Activated T-helper 1 cell treated with anti-CD3 and anti-CD28 coated beads, Interleukin-2, amount 50 U/mL, for 16 hours (primary cell): Measurements from ENCODE around the gene PC.

Experiments
- DNase-seq, 2 donors: peaks; one replicate each; pipeline ENCODE4 v3.0.0-alpha.2; 2020; ENCODE audit warnings: low read depth in 1 of 2, low spot score in 1 of 2

PC gene

DNA sequence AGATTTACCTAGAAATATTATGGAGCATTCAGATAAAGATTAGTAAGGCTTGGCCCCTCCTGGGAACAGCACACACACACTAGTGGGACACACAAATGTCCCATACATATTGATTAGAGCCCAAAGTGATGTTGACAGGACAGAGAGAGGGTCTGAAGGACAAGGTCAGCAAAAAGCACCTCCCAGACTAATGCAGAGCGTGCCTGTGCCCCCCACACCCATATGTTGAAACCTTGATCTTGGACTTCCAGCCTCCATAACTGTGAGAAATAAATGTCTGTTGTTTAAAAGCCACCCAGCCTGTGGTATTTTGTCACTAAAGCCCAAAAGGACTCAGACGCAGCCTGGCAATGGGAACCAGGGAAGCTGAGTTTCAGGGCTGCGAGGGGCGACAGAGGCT, 73.7 kb downstream of the PC start:
- no peak for DNase-seq

DNA sequence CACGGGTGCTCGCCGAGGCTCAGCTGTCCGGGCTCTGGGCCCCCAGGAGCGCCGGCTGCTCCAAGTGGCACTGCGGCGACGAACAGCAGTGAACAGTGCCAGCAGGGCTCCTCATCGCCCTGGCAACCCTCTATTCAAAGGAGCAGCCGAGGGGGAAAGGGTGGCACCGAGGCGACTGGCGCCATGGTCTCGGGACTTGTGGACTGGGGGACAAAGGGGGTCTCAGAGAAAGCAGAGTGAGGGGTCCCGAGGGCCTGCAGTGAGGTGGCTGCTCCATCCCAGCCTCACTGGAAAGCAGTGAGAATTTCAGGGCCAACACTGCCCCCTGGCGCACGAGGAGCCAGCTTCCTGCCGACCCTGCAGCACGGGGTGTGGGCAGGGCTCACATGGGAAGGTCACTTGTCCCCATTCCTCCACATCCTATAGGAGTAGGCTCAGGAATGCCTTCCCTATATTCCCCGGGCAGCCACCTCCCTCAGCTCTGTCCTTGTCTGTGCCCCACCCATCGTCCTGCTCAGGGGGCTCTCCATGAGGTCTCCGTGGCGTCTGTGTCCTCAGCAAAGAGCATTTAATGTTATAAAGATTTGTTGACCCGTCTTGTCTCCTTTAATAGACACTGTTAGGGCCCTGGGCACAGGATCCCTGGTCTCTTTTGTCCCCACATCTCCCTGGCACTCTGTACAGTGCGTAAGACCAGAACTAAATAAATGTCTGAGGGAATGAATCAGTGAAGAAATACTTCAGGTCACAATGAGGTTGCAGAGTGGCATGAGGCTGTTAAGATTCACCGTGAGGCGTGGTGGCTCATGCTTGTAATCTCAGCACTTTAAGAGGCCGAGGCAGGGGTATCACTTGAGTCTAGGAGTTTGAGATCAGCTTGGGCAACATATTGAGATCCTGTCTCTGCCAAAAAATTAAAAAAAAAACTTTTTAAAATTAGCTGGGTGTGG, 74.9 kb downstream of the PC start:
- peak; percentile 23 to 35 for DNase-seq

DNA sequence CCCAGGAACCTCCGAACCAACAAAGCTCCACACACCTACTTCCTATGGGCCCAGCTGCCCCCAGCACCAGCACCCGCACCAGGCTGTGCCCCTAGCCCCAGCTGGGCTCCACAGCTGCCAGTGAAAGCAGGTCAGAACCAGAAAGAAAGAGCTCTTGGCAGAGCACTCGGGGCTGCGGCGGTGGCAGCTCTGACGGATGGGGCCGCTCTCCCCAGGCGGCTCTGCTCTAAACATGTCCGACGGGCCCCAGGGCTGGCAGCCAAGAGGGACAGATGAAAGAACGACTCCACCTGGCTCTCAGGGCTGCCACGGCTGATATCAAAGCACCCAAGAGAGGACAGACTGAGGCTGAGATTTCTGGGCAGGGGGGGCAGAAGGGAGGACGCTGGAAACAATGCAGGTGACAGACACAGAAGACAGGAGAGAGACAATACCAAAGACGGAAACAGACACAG, 75.6 kb downstream of the PC start:
- DNase-seq, result no peak

DNA sequence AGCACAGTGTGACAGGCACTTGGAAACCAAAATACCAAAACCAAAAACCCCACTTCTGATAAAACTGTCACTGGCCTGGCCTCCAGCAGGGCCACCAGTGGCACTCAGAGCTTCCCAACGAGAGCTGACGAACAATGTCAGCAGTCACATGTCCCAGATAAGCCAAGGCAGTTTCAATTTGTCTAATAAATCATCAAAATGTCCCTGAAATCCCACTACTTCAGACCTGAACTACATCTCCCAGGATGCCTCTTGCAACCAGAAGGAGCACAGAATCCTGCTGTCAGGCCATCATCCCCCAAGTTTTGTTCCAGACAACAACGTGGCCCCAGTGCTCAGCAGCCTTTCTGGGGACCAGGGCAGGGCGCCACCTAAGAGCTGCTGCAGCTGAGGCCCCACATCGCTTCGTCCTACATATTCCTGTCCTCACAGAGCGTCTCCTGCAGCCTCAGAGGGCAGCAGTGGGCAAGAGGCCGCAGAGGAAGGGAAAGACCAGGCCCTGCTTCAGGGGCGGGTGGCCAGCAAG, 76.2 kb downstream of the PC start:
- no peak for DNase-seq

DNA sequence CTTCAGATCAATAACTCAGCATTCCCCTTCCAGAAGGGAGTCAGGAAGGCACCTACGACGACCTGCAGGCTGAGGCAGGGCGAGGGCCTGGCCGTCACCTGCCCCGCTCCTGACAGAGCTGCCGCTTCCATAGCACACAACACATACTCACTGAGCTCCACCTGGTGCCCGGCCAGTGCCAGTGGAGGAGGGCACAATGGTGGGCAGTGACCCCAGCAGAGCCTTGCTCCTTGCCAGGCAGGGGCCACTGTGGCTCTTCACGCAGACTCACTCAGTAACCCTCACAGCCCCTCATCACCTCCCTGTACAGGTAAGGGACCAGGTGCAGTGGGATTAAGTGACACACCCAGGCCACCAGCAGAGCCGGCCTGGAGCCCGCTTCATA, 76.7 kb downstream of the PC start:
- no peak for DNase-seq

DNA sequence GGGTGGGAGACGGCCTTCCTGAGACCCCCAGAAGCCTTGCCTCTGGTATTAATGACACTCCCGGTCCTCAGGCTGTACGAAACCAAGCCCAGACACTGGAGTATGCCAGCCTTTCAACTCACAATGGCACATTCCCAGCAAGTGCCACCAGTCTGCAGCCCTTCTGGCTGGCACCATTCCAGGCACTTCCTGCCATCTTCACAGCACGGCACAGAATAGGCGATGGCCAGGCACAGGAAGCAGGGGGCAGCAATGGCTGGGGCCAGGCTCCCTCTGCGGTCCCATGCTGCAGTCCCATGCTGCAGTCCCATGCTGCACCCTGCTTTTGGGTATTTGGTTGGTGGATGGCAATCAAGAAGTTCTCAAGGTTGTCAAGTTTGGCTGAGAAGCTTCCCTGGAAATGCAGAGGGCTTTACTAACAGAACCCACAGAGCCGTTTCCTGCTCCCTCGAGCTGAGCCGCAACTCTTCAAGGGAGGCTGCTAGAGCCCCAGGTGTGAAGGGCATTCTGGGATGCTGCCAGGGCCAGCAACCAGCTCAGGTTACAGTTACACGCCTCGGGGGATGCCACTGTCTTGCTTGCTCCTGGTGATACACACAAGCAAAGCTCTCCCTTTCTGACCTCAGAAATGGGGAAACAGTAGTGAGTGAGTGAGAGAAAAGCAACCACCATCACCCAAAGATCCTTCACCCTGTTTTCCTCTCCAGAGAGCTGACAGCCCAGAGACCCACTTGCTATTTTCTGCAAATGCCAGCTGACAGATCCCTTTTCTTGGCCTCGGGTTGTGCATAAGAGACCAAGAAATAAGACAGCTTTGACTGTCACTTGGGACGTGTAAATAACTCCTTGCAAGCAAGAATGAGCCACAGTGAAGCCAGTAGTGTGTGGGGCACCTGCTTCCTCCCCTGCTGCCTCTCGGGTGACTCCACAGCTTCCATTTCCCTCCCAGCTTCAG, 77.4 kb downstream of the PC start:
- DNase-seq, result no peak

DNA sequence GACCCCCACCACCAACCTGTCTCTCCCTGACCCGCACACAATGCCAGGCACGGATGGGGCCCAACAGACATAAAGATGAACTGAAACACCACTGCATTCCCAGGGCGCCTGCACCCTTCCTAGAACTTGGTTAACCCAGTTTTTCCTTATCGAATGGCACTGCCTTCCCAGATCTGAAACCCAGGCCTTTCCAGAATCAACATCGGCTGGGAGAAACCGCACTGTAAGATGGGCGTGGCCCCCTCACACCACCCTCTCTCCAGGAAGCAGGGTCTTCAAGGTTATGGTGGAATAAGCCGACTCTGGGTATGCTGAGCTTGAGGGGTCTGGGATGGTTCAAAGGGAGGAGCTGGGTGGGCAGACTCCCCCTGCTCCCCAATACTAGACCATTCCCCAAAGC, 78.2 kb downstream of the PC start:
- DNase-seq, result no peak

DNA sequence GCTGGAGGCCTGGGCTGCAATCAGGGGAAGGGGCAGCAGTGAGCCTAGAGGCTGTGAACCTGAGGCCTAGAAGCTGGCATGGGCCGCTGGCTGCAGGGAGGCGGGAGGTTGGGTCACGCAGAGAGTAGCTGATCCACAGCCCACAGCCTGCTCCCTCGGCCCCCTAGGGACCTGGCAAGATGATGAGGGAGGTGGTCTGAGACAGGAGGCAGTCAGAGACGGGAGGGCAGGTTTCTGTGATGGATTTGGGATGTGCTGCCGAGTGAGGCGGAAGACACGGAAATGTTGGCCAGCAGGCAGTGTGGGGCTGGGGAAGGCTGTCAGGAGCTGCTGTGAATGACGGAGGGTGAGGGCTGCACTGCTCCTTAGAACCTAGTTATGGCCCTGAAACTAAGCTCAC, 78.6 kb downstream of the PC start:
- no peak for DNase-seq

DNA sequence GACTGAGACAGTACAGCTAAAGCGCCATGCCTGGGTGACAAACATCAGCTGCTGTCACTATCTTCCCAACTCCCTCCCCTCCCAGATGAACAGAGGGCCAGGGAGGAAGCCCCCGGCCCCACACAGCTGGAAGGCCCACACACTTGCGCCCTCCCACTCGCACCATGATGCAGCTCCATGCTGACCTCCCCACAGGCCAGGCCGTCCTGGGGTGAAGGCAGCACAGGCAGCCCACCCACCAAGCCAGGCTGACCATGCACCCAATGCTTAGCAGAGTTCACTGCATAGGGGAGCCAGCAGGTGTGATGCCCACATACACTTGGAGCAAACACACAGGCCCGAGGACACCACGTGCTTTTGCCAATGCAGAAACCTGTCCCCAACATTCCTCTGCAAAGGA, 79.2 kb downstream of the PC start:
- no peak for DNase-seq

DNA sequence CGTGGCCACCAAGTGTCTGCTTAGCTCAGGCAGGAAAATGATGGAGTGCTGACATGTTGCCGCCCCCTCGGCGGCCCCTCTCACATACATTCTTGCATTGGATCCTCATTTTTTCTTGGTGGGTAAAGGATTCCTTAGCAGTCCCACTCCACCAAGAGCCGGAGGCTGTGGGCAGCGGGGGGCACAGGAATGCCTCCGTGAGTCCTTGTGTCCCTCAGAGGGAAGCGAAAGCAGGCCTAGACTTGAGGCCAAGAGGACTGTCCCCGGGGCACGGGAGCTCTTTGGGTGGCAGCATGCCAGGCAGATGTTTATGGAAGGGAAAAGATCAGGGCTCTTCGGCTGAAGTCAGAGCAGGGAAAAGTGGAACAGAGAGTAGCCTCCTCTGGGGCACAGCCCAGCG, 79.7 kb downstream of the PC start:
- no peak for DNase-seq

DNA sequence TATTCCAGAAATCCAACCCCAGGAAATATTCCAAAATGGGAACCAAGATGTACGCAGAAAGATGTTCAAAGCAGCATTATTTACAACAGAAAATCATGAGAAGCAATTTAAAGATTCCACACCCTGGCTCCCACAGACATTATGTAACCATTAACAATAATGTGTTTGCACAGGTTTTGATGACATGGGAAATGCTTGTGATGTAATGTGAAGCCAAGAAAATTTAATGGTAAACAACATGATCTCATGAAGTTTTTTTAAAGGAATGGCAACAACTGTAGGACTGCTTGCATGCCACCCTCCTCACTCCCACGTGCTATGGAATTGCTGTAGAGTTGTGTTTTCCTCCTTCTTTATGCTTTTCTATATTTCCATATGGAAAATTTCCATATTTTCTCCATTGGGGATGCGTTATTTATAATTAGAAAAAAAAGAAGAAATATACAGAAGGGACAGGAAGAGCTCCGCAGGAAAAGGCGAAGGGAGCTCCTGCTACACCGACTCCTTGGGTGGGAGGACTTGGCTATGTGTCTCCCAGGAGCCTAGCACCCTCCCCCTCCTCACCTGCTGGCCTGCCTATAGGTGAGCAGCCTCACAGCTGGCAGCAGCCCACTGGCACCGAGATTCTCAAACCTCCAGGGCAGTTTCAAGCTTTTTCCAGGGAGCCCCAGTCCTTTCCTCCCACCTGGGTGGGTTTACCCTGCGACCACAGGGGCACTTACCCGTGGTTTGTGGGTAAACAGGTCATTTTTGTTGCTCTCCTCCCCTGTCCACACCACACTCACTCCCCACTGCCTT, 80.4 kb downstream of the PC start:
- DNase-seq, result no peak

DNA sequence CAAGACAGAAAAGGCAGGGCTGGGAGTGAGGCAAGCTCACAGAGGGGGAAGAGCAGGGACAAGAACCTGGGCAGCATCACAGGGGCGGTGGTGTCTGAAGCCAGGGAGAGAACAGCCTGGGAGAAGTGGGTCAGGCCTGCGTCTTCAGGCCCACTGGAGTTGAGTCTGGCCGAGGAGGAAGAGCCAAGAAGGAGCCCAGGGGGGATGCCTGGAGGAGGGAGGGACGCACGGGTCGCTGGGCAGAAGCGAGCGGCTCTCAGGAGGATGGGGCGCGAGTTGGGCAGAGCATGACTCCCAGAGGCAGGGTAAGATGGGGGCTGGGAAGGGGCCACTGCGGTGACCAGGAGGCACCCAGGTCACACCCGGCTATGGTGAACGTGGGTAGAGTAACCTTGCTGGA, 82.8 kb downstream of the PC start:
- DNase-seq, result no peak

DNA sequence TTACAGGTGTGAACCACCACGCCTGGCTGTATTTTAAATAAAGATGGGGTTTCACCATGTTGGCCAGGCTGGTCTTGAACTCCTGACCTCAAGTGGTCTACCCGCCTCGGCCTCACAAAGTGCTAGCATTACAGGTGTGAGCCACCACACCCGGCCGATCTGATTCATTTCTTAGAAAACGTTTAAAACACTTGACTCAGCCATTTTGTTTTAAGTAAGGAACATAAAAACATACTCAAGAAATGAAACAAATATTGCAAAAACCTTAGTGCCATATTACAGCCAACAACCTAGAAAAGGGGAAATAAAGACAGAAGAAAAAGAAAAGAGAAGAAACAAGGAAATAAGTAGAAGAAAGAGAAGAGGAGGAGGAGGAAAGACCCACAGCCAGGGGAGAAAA, 84.0 kb downstream of the PC start:
- DNase-seq, result no peak

DNA sequence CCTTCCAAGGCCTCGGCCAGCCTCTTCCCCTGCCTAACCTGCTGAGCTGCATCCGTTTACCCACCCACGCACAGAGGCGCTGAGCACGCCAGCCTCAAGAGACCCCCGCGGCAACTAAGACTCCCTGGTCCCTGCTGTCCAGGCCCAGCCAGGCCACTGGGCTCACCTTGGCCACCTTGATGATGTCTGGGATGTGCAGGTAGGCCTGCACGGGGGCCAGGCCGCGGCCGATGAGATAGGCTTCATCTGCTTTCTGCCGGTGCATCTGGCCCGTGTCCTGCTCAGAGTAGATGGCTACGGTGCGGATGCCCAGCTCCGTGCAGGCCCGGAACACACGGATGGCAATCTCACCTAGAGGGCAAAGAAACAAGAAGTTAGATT, 86.7 kb downstream of the PC start:
- no peak for DNase-seq

DNA sequence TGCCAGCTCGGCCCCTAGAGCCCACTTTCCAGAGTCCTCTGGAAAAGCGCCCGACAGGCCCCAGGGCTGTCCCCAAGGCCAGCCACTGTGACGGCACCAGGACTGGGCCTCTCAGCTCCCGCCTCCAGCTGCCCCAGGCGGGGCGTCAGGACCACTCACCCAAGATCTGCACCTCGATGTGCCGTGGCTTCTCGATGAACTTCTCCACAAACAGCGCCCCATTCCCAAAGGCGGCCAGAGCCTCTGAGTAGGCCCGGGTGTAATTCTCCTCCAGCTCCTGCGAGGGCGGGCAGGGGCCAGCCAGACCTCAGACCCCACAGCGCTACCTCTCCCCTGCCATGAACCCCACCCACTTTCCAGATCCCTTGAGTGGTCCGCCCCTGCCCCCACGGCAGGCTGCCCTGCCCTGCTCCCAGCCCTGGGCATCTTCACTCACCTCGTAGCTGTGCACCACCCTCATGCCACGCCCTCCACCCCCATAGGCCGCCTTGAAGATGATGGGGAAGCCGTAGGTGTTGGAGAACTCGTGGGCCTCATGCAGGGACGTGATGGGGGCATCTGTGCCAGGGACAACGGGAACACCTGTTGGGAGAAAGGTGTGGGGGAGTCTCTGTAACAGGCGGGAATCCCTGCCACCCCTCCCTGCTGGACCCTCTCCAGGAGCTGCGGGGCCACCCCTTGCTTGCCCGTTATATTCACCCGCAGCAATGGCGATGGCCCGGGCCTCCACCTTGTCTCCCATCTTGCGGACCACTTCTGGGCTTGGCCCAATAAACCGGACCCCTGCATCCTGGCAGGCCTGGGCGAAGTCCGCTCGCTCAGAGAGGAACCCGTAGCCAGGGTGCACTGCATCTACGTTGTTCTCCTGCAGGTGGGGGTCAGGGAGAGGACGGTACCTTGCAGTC, 87.3 kb downstream of the PC start:
- DNase-seq, result no peak

DNA sequence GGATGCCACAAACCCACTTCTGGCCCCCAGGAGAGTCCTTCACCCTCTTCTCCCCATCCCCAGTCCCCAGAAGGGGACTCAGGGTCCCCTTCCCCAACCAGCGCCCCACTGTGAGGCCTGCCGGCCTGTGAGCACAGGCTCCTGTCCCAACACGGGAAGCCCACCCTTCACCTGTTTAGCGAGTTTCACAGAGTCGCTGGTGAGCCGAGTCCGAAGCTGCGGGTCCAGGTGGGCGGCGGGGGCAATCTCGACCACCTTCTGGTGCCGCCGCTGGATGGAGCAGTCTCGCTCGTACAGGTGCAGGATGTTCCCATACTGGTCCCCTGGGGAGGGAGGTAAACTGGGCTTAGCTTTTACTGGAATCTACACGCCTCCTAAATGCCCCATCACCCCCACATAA, 88.1 kb downstream of the PC start:
- DNase-seq, result no peak

DNA sequence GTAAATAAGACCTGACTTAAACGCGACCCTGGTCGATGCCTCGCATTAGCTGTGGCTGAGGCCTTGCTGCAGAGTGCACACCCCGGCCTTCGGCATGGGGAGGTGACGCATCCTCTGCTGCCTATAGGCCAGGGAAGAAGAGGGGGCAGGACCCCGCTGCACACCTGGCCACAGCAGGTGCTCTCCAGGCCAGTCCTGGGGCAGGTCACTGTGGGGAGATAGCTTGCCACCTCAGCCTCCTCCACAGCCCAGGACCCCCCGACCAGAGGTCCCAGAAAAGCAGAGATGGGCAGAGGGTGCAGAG, 88.7 kb downstream of the PC start:
- DNase-seq, result no peak

DNA sequence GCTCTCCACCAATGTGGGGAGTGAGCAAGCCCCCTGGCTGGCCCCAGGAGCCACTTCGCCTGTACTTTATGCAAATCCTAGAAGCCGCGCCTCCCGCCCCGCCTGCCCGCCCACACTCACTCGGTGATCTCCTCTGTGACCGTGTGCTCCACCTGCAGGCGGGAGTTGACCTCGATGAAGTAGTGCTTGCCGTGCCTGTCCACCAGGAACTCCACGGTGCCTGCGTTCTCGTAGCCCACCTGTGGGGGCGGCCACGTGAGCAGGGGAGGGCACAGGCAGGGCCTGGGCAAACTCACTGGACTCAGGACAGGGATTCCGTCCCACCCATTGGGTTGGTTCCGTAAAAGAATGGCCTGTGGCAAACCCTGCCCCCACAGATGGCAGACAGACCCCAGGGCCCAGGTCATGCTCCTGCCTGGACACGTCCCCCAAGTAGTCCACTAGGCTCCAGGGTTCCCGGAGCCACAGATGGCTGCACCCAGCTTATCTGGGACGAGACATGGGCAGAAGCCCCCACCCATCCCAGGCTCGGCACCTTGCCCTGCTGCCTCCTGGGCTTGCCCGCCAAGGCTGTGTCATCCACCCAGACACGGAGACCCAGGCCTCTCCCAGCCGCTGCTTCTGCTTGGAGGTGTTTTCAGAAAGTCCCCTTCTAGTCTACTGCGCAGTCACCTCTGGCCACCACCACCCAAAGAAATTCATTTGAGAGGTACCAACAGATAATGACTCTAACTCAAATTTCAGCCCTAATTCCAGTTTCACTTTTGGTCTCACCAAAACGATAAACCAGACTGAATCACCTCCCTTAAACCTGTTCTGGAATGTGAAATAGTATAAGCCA, 89.2 kb downstream of the PC start:
- peak; percentile 65 to 67 for DNase-seq

DNA sequence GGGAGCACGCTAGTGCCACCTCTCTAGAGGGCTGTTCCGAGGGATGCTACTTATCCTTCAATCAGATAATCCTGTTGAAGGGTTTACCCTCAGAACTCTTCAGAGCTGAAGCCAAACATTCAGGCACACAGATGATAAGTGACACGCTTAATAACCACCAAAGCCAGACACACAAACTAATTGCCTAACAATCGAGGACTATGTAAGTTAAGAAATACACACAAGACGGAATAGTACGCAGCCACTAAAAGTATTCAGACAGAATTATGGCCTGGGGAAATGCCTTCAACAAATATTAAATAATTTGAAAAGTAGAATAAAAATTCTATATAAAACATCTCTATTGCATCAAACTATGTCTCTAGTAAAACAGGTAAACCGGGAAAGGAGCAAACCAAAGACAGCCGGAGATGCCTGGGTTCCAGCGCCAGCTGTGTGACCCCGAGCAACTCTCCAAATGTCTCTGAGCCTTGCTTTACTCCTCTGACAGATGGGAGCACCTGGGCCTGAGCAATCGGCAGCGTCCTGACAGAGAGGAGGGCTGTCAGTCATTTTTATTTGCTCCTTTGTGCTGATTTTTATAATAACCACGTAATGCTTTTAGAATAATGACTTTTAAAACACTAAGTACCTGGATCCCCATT, 90.0 kb downstream of the PC start:
- DNase-seq, result no peak
